GM21825 (cell line): ENCODE data around the gene TMPRSS4.

ENCODE experiments used
- ATAC-seq: cut with Tn5 transposase; IDR thresholded peaks from one replicate; pipeline ENCODE4 v1.9.1; 2021; ENCODE audit warnings: mild to moderate bottlenecking, moderate library complexity; ENCODE audit not compliant: unreplicated experiment

TMPRSS4 gene

GRCh38 chr11:118078911-118079411 is 2.1 kb downstream of the TMPRSS4 start:
- ATAC-seq = no peak

DNA sequence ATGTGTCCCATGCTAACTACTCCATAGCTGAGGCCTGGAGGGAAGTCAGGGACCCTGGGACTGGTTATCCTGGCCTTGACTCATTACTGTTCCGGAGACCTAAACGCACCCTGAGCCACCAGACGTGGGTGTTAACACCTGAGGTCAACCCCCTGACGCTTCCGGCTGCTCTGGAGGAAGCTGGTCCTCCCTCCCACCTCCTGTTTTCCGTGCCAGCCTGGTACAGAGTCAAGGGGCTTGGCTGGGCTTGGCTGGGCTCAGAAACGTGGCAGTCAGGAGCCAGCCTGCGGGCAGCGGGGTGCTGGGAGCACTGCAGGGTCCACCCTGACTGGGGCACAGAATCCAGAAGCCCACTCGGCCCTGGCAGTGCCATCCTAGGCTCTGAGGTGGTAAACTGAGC is 2.6 kb downstream of the TMPRSS4 start:
- no peak for ATAC-seq

GRCh38 chr11:118080296-118080695 is 3.4 kb downstream of the TMPRSS4 start:
- ATAC-seq = no peak

- no peak for ATAC-seq
Measured at GRCh38 chr11:118081241-118081958, 4.5 kb downstream of the TMPRSS4 start.

DNA sequence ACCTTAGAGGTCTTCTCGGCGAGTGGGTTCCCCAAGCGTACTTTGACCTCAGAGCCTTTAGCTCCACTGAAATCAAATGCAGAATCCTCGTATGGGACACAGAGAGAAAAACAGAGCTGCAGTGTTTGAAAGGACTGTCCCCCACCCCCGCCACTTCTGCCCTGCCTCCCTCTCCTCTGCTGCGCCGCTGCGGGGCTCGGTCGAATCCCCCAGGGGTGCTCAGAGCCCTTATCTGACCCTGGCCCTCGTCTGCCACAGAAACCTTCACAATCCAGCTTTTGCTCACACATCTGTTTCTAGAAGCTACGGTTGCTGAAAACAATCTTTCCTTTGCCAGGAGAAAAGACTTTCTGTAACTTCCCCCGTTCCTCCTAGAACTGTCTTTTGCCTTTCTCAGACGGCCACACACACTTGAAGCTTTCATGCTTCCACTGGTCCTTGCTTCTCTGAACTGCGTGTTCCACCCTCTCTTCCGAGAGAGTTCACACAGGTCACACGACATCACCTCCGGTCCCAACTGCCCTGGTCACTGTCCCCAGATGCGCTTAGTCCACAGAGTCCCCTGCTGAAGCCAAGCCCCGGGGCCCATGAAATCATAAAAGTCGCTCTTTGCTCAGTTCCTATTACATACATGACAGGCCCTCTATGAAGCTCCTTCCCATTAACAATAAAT is 6.1 kb downstream of the TMPRSS4 start:
- no peak for ATAC-seq

DNA sequence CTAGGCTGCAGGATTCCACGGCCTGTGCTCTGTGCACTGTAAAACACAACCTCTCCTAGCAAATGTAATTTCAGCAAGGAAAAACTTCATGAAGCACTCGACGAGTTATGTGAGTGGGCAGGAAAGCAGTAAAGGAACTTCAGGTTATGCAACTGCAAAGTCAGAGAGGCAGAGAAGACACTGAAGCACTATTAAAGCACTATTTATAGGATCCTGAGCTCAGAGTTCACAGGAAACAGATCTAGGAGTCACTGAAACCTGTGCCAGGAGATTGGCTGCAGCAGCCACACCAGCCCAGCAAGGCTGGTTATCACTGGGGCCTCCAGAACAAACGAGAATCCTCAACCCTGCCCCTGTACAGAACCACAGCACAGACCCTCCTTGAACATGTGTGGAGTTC is 7.4 kb downstream of the TMPRSS4 start:
- ATAC-seq = no peak

DNA sequence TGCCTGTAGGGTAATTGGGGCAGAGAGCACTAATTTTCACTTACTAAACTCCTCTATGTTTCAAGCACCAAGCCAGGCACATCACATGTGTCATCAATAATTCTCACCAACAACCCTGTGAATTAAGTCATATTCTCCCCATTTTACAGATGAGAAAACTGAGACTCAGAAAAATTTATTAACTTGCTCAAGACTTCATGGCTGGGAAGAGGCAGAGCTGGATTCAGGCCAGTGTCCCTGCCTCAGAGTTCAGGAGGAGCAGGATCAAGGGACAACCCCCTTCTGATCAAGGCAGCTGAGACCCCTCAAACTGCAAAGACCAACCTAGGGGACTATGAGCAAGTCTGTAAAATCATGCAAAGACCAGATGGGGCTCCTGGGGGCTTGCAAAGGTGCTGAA is 7.8 kb downstream of the TMPRSS4 start:
- no peak for ATAC-seq

GRCh38 chr11:118086913-118087768 is 10.3 kb downstream of the TMPRSS4 start, which contains the start of gene SMIM35:
Gene SMIM35, minus strand, starts transcription at chr11:118086963. Its CDS starts 206 bp downstream, at chr11:118086757.
- ATAC-seq = no peak

DNA sequence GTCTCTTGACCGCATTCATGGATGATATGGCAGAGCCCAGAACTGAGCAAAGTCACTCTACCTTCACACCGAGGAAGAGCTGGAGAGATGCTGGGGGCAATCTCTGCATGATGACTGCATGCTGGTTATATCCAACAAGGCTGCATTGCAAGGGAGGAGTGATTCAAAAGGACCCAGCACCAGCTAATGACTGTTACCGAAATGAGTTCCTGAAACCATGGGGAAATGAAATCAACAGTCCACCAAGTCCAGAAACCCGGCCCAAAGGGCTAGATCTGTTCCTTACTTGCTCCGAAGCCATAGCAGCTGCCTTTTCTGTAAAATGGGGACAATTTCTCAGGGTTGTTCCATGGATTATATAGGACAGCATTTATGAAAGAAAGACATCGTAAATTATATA is 11.1 kb downstream of the TMPRSS4 start:
- ATAC-seq = no peak

- ATAC-seq = no peak
Measured at GRCh38 chr11:118088531-118088930, 11.7 kb downstream of the TMPRSS4 start.

GRCh38 chr11:118090545-118091162 is 13.8 kb downstream of the TMPRSS4 start:
- no peak for ATAC-seq

DNA sequence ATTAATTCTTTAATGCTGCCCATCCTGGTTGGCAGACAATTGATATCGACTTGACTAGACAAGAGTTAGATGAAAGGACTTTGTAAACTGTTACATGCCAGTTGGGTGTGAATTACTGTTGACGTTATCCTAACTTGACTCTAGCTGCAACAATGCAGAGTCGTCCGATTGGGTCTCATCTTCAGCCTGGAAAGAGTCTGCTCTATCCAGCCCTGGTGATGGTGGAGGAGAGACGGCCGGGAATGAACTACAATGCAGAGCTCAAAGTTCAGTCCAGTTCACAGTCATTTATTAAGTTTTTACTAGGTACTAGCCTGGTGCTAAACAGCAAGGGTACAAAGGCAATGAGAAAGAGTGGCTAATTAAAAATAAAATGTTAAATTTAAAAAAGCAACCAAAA is 14.8 kb downstream of the TMPRSS4 start:
- ATAC-seq = no peak

DNA sequence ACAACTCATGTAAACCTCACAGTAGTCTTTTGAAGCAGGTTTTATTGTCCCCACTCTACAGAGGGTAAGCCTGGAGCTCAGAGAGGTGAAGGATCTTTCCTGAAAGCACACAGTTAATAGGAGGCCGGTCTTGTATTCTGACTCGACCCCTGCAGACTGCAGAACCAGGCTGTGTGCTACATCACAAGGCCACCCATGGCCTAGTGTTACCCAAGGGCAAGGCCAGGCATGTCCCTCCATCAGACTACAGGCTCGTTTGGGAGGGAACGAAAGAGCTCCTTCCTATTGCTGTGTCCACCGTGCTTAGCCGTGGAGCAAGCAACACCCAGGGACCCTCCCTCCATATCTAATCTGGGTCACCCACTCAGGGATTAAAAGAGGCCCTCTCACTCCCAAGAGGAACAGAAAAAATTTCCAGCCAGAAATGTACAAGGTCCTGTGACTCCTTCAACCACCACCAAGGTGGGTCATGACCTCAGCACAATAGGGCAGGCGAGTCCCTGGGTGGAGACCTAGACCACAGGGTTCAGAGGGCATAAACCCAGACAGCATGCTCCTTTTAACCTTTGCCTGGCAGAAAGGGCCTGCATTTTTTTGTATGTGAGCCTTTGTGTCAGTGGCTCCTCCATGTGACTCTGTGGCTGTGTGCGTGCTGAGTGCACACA is 16.2 kb downstream of the TMPRSS4 start:
- no peak for ATAC-seq

GRCh38 chr11:118095493-118095892 is 18.6 kb downstream of the TMPRSS4 start:
- ATAC-seq = no peak

- no peak for ATAC-seq
Measured at GRCh38 chr11:118095967-118096367, 19.1 kb downstream of the TMPRSS4 start.

DNA sequence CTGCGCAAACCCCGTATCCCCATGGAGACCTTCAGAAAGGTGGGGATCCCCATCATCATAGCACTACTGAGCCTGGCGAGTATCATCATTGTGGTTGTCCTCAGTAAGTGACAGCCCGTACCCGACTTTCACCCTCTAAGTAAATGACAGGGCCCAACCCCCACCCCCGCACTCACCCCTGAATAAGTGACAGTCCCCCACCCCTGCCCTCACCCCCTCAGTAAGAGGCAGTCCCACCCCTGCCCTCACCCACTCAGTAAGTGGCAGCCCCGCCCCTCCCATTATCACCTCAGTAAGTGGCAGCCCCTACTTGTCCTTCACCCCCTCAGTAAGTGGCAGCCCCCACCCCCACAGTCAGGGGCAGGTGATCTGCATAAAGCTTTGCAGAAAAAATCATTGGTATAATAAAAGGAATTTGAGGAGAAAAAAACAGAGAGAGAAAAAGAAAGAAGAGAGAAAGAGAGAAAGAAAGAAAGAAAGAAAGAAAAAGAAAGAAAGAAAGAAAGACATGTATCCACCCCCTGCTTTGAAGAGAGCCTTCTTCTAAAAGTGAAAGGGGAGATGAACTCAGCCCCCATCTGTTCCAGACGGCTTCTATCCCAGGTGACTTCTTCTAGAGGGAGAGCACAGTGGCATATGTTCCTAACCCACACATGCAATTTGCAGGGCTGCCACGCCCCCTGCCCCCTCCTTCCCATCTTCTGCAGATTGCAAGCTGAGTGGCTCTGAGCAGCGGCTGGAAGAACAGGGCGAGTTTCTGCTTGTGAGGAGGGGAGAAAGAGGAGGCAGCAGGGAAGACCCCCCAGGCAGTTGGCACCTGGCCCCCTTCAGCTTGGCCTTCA is 22.3 kb downstream of the TMPRSS4 start:
- ATAC-seq = no peak

- ATAC-seq = no peak
Measured at GRCh38 chr11:118099838-118100556, 23.1 kb downstream of the TMPRSS4 start.

DNA sequence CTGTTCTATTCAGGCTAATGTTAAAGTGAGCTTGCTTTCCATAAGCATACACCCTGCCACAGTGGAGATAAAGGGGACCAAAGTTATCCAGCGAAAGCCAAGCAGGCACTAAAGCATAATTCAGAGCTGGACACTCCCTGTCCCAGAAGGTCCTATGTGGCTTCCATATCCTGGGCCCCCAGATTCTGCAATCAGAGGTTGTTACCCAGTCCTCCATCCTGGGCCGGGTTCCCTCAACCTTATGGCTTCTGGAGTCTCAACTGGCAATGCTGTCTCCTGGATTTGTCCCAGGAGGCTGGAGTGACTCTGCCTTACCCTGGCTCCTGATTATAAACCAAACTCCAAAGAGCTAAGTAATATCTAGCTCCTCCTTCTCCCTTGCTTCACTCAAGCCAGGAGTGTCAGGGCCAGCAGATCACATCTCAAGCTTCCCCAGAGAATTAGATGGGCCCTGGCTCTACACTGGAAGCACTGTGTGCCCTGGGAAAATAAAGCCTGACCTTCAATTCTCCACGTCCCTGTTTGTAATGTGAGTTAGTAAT is 23.9 kb downstream of the TMPRSS4 start:
- ATAC-seq = no peak
